ENCODE measurements around the gene ZNF536. TPM values are rescaled to one million over a fixed set of nuclear protein-coding genes. Genes with fewer than 3 reads are reported as not detected.

Gene ZNF536
- total RNA-seq, 4 donors from 2014 or later: 30.8 to 48.7 (median 40.8) TPM

DNA sequence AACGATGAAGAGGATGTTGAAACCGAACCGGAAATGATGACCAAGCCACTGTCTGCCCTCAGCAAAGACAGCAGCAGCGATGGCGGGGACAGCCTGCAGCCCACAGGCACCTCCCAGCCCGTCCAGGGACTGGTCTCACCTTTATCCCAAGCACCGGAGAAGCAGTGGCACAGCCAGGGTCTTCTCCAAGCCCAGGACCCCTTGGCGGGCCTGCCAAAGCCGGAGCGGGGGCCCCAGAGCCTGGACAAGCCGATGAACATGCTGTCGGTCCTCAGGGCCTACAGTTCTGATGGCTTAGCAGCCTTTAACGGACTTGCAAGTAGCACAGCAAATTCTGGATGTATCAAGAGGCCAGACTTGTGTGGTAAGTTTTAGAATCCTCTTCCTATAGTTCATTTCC, 177.0 kb downstream of the ZNF536 start:
- Histone ChIP-seq H3K9me3 (no peaks in the 10 kb centered on the region), H3K36me3 (peaks cover 0 to 15% (median 0%) of the 10 kb centered on the region in 3 donors), H3K4me1 (no peaks in the 10 kb centered on the region), H3K27me3 (no peaks in the 10 kb centered on the region), H3K4me3 (no peak overlapping the region), H3K27ac (no peak overlapping the region)
- WGBS, 2 donors: 89 to 90% methylated on average over 9 to 13 of the region's 13 CpGs
- TF ChIP-seq POLR2A (IDR thresholded peaks at IDR 0.05) (no peak), CTCF (IDR thresholded peaks at IDR 0.05) (no peak), EP300 (IDR thresholded peaks at IDR 0.05) (no peak)
- DNase-seq (ENCODE audit: low spot score in 2 of 2): no peak

- no peak overlapping the region for H3K4me3 ChIP-seq
- WGBS, 2 donors: 73 to 76% methylated on average over 11 of the region's 11 CpGs
- H3K9me3 ChIP-seq: no peaks in the 10 kb centered on the region
- H3K27me3 ChIP-seq: no peaks in the 10 kb centered on the region
- no peak overlapping the region for H3K27ac ChIP-seq
- H3K4me1 ChIP-seq: peaks cover 0 to 6% (median 0%) of the 10 kb centered on the region in 4 donors
- TF ChIP-seq POLR2A (IDR thresholded peaks at IDR 0.05): no peak
- no peak for TF ChIP-seq CTCF (IDR thresholded peaks at IDR 0.05)
- no peak for TF ChIP-seq EP300 (IDR thresholded peaks at IDR 0.05)
- H3K36me3 ChIP-seq: peaks cover 0 to 15% (median 0%) of the 10 kb centered on the region in 3 donors
- no peak for DNase-seq (ENCODE audit: low spot score in 2 of 2)
These were observed 179.1 kb downstream of the ZNF536 start for GRCh38 chr19:30551271-30551670.

DNA sequence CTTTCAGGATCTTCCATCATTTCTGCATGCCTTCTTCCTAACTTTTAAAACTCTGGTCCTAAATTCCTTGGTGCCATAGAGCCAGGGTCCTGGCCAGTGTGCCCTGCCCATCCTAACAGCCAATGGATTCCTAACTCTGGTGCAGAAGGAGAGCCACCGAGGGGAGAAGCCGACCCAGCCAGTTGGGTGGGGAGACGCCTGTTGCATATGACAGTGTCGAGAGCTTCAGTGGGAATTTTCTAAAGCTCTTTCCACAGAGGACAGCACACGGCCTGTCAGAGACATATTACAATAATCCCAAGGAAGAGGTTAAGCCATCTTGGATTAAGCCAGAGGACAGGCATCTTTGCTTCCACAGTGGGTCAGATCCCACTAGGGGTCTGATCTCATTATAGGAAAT, 180.4 kb downstream of the ZNF536 start:
- WGBS, 2 donors: 92 to 93% methylated on average over 5 of the region's 5 CpGs
- Histone ChIP-seq H3K9me3 (no peaks in the 10 kb centered on the region), H3K4me1 (peaks cover 0 to 18% (median 0%) of the 10 kb centered on the region in 4 donors), H3K27me3 (no peaks in the 10 kb centered on the region), H3K36me3 (peaks cover 0 to 15% (median 0%) of the 10 kb centered on the region in 3 donors), H3K4me3 (no peak overlapping the region), H3K27ac (no peak overlapping the region)
- no peak for DNase-seq (ENCODE audit: low spot score in 2 of 2)
- no peak for TF ChIP-seq EP300 (IDR thresholded peaks at IDR 0.05)
- TF ChIP-seq CTCF (IDR thresholded peaks at IDR 0.05): no peak
- no peak for TF ChIP-seq POLR2A (IDR thresholded peaks at IDR 0.05)

DNA sequence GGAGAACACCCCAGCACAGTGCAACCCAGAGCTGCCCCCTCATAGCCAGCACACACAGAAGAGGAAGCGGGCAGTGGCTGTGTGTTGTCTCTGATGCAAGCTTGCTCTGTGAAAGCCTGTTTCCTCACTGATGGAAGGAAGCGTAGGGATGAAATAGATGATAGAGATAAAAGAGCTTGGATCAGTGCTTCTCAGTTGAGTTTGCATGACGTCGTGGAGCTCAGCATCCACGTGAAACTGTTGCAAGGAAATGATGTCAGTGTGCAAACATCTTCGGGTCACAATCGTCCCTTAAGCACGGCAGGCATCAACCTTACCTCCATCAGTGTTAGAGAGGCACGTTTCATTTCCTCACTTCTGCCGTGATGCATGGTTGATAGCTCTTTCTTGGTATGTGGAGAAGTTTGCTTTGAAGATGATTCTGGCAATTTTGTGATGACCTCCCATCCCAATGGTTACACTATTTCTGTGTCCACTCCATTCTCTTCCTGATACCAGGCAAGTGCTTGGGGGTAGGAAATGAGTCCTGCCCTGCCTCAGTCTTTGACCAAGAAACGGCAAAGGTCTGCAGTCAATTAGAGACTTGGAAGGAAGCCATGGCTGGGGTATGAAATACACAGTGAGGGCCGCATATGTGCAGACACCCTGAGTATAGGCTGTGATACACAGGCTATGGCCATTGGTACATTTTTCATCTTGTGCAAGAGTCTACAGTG, 183.0 kb downstream of the ZNF536 start:
- Histone ChIP-seq H3K36me3 (no peaks in the 10 kb centered on the region), H3K9me3 (no peaks in the 10 kb centered on the region), H3K27me3 (no peaks in the 10 kb centered on the region), H3K4me1 (peaks cover 0 to 18% (median 0%) of the 10 kb centered on the region in 4 donors), H3K27ac (peak overlapping the region in 2 of 4 donors; percentile 22 to 64), H3K4me3 (no peak overlapping the region)
- 57 to 59% methylated on average over 12 of the region's 12 CpGs for WGBS, 2 donors
- TF ChIP-seq EP300 (IDR thresholded peaks at IDR 0.05) (no peak), CTCF (IDR thresholded peaks at IDR 0.05) (no peak)
- DNase-seq (ENCODE audit: low spot score in 2 of 2): no peak

- Histone ChIP-seq H3K4me3 (no peak overlapping the region), H3K27ac (peak overlapping the region in 3 of 4 donors; percentile 21 to 64 (median 53)), H3K36me3 (no peaks in the 10 kb centered on the region), H3K27me3 (no peaks in the 10 kb centered on the region), H3K4me1 (peaks cover 0 to 18% (median 0%) of the 10 kb centered on the region in 4 donors), H3K9me3 (no peaks in the 10 kb centered on the region)
- 62 to 69% methylated on average over 1 of the region's 1 CpG for WGBS, 2 donors
- DNase-seq (ENCODE audit: low spot score in 2 of 2): no peak
- TF ChIP-seq CTCF (IDR thresholded peaks at IDR 0.05) (no peak), POLR2A (IDR thresholded peaks at IDR 0.05) (no peak), EP300 (IDR thresholded peaks at IDR 0.05) (no peak)
These were observed 183.6 kb downstream of the ZNF536 start for GRCh38 chr19:30555791-30556110.

All from tibial nerve (tissue), 4 donors.